MM.1S (cell line): ENCODE measurements around the gene PNPLA6.

Source experiments
- EZH2 ChIP-seq: fragments of 300-600 bp; sonication (generic); optimal IDR thresholded peaks from 2 replicates; pipeline ENCODE3; 2017; ENCODE audit warnings: low read depth, mild to moderate bottlenecking, antibody characterized with exemption, low read length, mixed read lengths
- TF ChIP-seq, protein P1 (sequence below): fragments of 300-600 bp; sonication (generic); IDR thresholded peaks from 2 replicates; pipeline ENCODE4 v1.5.1; 2016; ENCODE audit warnings: antibody characterized with exemption, low read length, mixed read lengths

GRCh38 chr19:7515645-7516151, 19.8 kb upstream of the PNPLA6 start, which contains the start of gene ZNF358:
- TF ChIP-seq, protein P1, sequence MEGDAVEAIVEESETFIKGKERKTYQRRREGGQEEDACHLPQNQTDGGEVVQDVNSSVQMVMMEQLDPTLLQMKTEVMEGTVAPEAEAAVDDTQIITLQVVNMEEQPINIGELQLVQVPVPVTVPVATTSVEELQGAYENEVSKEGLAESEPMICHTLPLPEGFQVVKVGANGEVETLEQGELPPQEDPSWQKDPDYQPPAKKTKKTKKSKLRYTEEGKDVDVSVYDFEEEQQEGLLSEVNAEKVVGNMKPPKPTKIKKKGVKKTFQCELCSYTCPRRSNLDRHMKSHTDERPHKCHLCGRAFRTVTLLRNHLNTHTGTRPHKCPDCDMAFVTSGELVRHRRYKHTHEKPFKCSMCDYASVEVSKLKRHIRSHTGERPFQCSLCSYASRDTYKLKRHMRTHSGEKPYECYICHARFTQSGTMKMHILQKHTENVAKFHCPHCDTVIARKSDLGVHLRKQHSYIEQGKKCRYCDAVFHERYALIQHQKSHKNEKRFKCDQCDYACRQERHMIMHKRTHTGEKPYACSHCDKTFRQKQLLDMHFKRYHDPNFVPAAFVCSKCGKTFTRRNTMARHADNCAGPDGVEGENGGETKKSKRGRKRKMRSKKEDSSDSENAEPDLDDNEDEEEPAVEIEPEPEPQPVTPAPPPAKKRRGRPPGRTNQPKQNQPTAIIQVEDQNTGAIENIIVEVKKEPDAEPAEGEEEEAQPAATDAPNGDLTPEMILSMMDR: no peak
- no peak for TF ChIP-seq EZH2
